B cell (primary cell): Measurements from ENCODE around the gene ATP8B2. TPM values are rescaled to one million over a fixed set of nuclear protein-coding genes. Genes with fewer than 3 reads are reported as not detected.
"Not testable (repeated sequence)": the region's sequence is repeated elsewhere in the genome, so short reads cannot be mapped to it uniquely, and the experiment has no call there.

Source experiments
- ATAC-seq: fragments of 200-7000 bp; cut with Tn5 transposase; one replicate; pipeline ENCODE4 v1.10.0; 2021; ENCODE audit warnings: low read depth, mild to moderate bottlenecking, moderate number of reproducible peaks, moderate library complexity
- CTCF ChIA-PET: fragments of 350-600 bp; sonication (Branson Sonifier 250); formaldehyde crosslinking; loops from one replicate; lab custom pipeline; 2021; ENCODE audit warnings: antibody characterized with exemption, inconsistent platforms; lab: Charles Lee
- POLR2A ChIA-PET: fragments of 350-600 bp; sonication (Branson Sonifier 250); formaldehyde crosslinking; loops from one replicate; lab custom pipeline; 2021; ENCODE audit warnings: antibody characterized with exemption; lab: Charles Lee
- DNase-seq: peaks from one replicate; pipeline ENCODE4 v3.0.0; 2013
- H2AFZ ChIP-seq: 2 replicates; pipeline ENCODE4 v1.6.1; 2012; ENCODE audit warnings: mild to moderate bottlenecking, low read depth, low read length; ENCODE audit not compliant: insufficient read depth, poor library complexity, severe bottlenecking
- H3K27ac ChIP-seq, 2 donors: 1 replicate in 1 of 2; 2 replicates in 1 of 2; pipeline ENCODE4 v1.5.1; 2012 to 2013; ENCODE audit warnings: low read length in 2 of 2, mild to moderate bottlenecking in 2 of 2, moderate library complexity in 1 of 2
- H3K27me3 ChIP-seq, 4 experiments: fragments of 200-600 bp in 1 of 4; sonication (generic) in 1 of 4; replicated peaks in 1 of 4; 1 replicate in 2 of 4; 2 replicates in 2 of 4; pipeline versions ENCODE4 v1.6.1 to v1.7.0; 2013 to 2016; ENCODE audit warnings: low read length in 3 of 4, mild to moderate bottlenecking in 2 of 4, mixed read lengths in 1 of 4, moderate library complexity in 1 of 4; ENCODE audit not compliant: insufficient read depth in 4 of 4, control insufficient read depth in 3 of 4; ENCODE audit errors: control extremely low read depth in 1 of 4
- H3K36me3 ChIP-seq, 2 experiments: replicated peaks in 1 of 2; 1 replicate in 1 of 2; 2 replicates in 1 of 2; pipeline versions ENCODE4 v1.6.1 to v1.7.1; 2013; ENCODE audit warnings: low read length in 1 of 2; ENCODE audit not compliant: insufficient read depth in 2 of 2, control insufficient read depth in 1 of 2; ENCODE audit errors: control extremely low read depth in 1 of 2, extremely low read depth in 1 of 2
- H3K4me1 ChIP-seq, 2 donors: fragments of 200-600 bp in 1 of 2; sonication (generic) in 1 of 2; 1 replicate in 1 of 2; 2 replicates in 1 of 2; pipeline versions ENCODE4 v1.5.1 to v1.6.1; 2013 to 2017; ENCODE audit warnings: low read length in 2 of 2; ENCODE audit not compliant: control insufficient read depth in 2 of 2, insufficient read depth in 2 of 2
- H3K4me2 ChIP-seq: replicated peaks from 2 replicates; pipeline ENCODE3; 2012; ENCODE audit warnings: mild to moderate bottlenecking, low read depth, low read length; ENCODE audit not compliant: poor library complexity, severe bottlenecking
- H3K4me3 ChIP-seq, 5 experiments: fragments of 200-600 bp in 1 of 5; sonication (generic) in 1 of 5; 1 replicate in 3 of 5; 2 replicates in 2 of 5; pipeline versions ENCODE4 v1.5.1 to v1.7.0; 2011 to 2016; ENCODE audit warnings: low read length in 4 of 5, mild to moderate bottlenecking in 4 of 5, low read depth in 2 of 5, control low read depth in 1 of 5, moderate library complexity in 1 of 5; ENCODE audit not compliant: insufficient read depth in 1 of 5; ENCODE audit errors: control extremely low read depth in 1 of 5, extremely low read depth in 1 of 5
- H3K79me2 ChIP-seq: fragments of 200-600 bp; sonication (generic); one replicate; pipeline ENCODE4 v1.6.0; 2016; ENCODE audit warnings: low read length; ENCODE audit not compliant: control insufficient read depth, insufficient read depth
- H3K9ac ChIP-seq: fragments of 200-600 bp; sonication (generic); 2 replicates; pipeline ENCODE4 v1.6.1; 2017; ENCODE audit warnings: mild to moderate bottlenecking, low read length, moderate library complexity
- H3K9me3 ChIP-seq, 3 donors: one replicate each; pipeline versions ENCODE4 v1.6.1 to v1.7.1; 2013; ENCODE audit warnings: low read length in 2 of 3; ENCODE audit not compliant: control insufficient read depth in 2 of 3, insufficient read depth in 1 of 3; ENCODE audit errors: control extremely low read depth in 1 of 3
- H4K20me1 ChIP-seq: 2 replicates; pipeline ENCODE4 v1.6.0; 2012; ENCODE audit warnings: mild to moderate bottlenecking, low read length; ENCODE audit not compliant: insufficient read depth, control insufficient read depth, poor library complexity, severe bottlenecking
- H3K27ac Mint-ChIP-seq: one replicate; pipeline ENCODE4 v1.8.0; 2021; ENCODE audit warnings: mixed read lengths
- H3K27me3 Mint-ChIP-seq: one replicate; pipeline ENCODE4 v1.8.0; 2021; ENCODE audit warnings: mixed read lengths
- H3K4me1 Mint-ChIP-seq: one replicate; pipeline ENCODE4 v1.8.0; 2021; ENCODE audit warnings: mixed read lengths
- H3K4me3 Mint-ChIP-seq: one replicate; pipeline ENCODE4 v1.8.0; 2021; ENCODE audit warnings: mixed read lengths
- H3K9me3 Mint-ChIP-seq: one replicate; pipeline ENCODE4 v1.8.0; 2022; ENCODE audit warnings: mixed read lengths; ENCODE audit not compliant: insufficient read depth
- CTCF ChIP-seq: fragments of 200-600 bp; IDR thresholded peaks from one replicate; pipeline ENCODE4 v1.8.0; 2022; ENCODE audit warnings: antibody characterized with exemption, mild to moderate bottlenecking
- EZH2 ChIP-seq: IDR thresholded peaks from 2 replicates; pipeline ENCODE4 v1.6.1; 2012; ENCODE audit warnings: borderline replicate concordance, low read depth, mild to moderate bottlenecking, moderate library complexity, low read length; ENCODE audit not compliant: insufficient read depth, poor library complexity, severe bottlenecking
- WGBS: methylation state at CpG from one replicate; pipeline ENCODE4 v1.1.5; 2013; ENCODE audit warnings: missing lambda C conversion rate; ENCODE audit not compliant: insufficient coverage; 5-methylcytosine and 5-hydroxymethylcytosine counted together
- intact Hi-C: fragments of 100-400 bp; cut with micrococcal nuclease; formaldehyde crosslinking; loops from one replicate; pipeline ENCODE4 v1.10.0; 2022
- polyA plus RNA-seq: library from polyadenylated mRNA; depleted of rRNA; stranded (reverse); fragments of >200 nt; gene quantifications from 2 replicates; pipeline ENCODE4 v1.2.3, GENCODE V29; 2012
- total RNA-seq, 2 donors: library from RNA; stranded (reverse); fragments of 120-200 nt in 1 of 2; gene quantifications; 1 replicate in 1 of 2; 2 replicates in 1 of 2; pipeline versions ENCODE4 v1.2.3 to v1.2.4, GENCODE V29; 2013 to 2022

The ATP8B2 gene
- total and polyA plus RNA-seq, 2 donors (not counting 1 experiment from before 2014, with no cell fraction given) = 31.1 to 50.2 TPM

DNA sequence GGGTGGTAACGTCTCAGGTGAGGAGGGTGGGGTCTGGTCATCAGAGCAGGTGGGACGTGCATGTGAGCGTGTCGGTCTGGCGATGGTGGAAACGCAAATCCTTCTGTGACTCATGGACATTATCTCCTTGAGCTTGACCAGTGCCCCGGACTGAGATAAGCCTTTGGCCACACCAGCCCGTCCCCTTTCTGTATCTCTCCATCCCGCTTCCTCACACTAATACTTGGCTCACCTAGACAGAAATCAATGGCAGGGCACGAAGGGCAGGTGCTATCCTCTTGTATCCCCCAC is 12.3 kb upstream of the ATP8B2 start:
- POLR2A ChIA-PET = no interaction called here
- DNase-seq = no peak

GRCh38 chr1:154314226-154314625 is 11.1 kb upstream of the ATP8B2 start:
- H3K36me3 ChIP-seq, H3K4me2 ChIP-seq, ATAC-seq, H4K20me1 ChIP-seq, H3K27me3 Mint-ChIP-seq, H3K27ac Mint-ChIP-seq, H3K27me3 ChIP-seq, H3K9ac ChIP-seq, H3K4me1 ChIP-seq, H3K27ac ChIP-seq, H3K4me3 ChIP-seq, H3K79me2 ChIP-seq, H3K4me1 Mint-ChIP-seq, H2AFZ ChIP-seq, intact Hi-C loops, POLR2A ChIA-PET, DNase-seq, H3K9me3 Mint-ChIP-seq, H3K4me3 Mint-ChIP-seq: not testable (repeated sequence)
- CTCF ChIA-PET = interaction anchor here (0.7 to 1.6 kb wide), 3 partner anchors 11 to 125 kb away, joined by 3 to 6 read pairs (median 4); no protein-coding TSS in a partner anchor
- no CpG with 5 or more reads among the region's 3 CpGs for WGBS
- peaks cover 3 to 14% (median 11%) of the 10 kb centered on the region in 3 donors for H3K9me3 ChIP-seq

More for the DNA sequence above, 12.3 kb upstream of the ATP8B2 start:
- TF ChIP-seq EZH2 = no peak
- no peak for TF ChIP-seq CTCF
- no peak overlapping the region for H3K27ac ChIP-seq
- H3K9me3 Mint-ChIP-seq = no peaks in the 10 kb centered on the region
- intact Hi-C loops = no loop called here
- no peak overlapping the region for H3K4me2 ChIP-seq
- peaks cover 0 to 4% (median 1%) of the 10 kb centered on the region in 4 experiments for H3K27me3 ChIP-seq
- peaks cover 3 to 18% (median 14%) of the 10 kb centered on the region in 3 donors for H3K9me3 ChIP-seq
- H3K27me3 Mint-ChIP-seq = peaks cover 3% of the 10 kb centered on the region
- CTCF ChIA-PET = no interaction called here
- H4K20me1 ChIP-seq = no peaks in the 10 kb centered on the region
- no peak overlapping the region for H3K4me3 ChIP-seq
- no peak overlapping the region for H3K9ac ChIP-seq
- no peaks in the 10 kb centered on the region for H3K79me2 ChIP-seq
- WGBS = 87% methylated on average over 10 of the region's 10 CpGs
- no peaks in the 10 kb centered on the region for H3K4me1 Mint-ChIP-seq
- no peak for ATAC-seq
- H2AFZ ChIP-seq = no peak overlapping the region
- H3K4me1 ChIP-seq = no peaks in the 10 kb centered on the region
- no peak overlapping the region for H3K4me3 Mint-ChIP-seq
- no peak overlapping the region for H3K27ac Mint-ChIP-seq
- no peaks in the 10 kb centered on the region for H3K36me3 ChIP-seq
